ENCODE results near the gene KLHL22.
"Not testable (repeated sequence)": the region's sequence is repeated elsewhere in the genome, so short reads cannot be mapped to it uniquely, and the experiment has no call there.

The KLHL22 gene

DNA sequence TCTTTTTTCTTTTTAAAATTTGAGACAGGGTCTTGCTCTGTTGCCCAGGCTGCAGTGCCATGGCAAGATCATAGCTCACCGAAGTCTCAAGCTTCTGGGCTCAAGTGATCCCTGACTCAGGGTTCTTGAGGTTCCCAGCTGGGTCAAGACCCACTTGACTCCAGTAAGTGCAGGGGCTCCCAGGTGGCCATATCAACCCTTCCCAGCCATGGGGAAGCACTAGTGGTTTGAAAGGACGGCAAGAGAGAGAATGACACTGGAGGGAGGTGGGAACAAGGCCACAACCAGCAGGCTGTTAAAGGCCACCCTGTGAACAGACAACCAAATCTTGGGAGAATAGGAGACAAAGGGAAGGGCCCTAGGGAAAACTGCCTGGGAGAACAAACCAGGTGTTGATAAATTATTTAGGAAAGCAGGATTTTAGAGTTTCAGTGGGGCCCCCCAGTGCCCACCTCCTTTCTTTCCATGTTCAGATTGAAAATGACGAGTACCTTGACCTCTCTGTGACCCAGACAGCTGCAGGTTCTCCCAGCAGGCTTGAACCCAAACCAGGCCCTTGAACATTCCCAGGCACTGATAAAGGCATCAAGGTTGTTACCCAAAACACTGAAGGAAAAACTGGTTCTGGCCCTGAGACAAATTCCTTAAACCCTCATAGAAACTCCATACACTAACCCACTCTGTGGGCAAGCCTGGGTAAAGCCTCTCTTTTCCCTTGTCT is 28.8 kb downstream of the KLHL22 start:
- no peak for DNase-seq

- DNase-seq = no peak
Measured at GRCh38 chr22:20465759-20466077, 29.9 kb downstream of the KLHL22 start.

GRCh38 chr22:20464912-20465758 is 30.5 kb downstream of the KLHL22 start:
- DNase-seq = no peak

DNA sequence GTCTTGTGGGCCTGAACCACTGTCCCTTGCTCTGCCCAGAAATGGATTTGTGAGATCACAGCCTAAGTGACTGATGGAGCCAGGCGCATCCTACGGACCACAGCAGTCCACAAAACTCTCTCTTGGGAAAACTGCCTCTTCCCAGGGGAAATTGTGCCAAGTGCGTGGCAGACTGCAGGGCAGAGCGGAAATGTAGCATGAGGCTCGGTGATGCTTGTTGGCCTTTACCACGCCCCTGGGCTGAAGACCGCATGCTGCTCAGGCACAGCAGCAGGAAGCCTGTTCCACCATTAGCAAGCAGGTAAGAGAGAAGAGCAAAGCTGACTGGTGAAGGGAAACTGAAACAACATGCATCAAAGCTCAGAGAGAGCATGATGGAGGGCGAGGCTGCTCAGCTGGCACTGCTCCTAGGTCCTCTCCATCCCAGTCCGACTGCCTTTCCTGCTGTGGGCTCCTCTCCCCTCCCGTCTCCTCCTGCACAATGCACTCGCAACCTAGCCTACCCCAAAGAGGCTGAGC is 31.4 kb downstream of the KLHL22 start:
- DNase-seq = no peak

DNA sequence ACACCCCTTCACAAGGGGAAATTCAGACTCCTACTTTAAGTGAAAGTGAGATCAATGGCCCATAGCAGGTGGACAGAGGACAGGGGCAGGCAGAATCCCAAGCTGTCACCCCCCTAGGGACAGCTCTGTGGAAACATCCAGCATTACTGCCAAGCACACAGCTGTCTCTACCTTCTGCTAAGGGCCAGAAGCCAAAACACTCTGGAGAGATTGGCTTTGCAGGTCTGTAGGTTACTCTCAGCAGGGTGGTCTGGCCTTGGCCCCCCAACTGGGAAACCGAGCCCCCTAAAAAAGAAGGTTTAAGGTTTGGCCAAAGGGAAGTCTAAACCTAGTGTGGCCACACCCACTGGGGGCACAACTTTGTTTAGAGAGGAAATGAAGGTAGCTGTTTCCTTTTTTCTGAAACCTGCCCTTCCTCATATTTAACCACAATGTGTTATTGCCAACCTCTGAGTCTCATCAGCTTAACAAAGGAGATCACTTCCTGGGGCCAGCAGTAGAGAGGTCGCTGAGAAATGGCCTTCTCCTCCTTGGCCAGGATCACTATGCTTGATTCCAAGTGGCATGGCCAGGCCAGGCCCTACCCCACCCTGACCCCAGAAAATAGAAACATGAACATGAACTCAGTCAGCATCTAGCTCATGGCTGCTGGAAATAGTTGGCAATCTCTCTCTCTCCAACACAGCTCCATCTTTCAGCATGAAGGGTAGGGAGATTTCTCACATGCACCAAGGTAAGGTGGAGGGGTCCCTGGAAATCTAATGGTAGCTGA is 32.1 kb downstream of the KLHL22 start:
- no peak for DNase-seq

DNA sequence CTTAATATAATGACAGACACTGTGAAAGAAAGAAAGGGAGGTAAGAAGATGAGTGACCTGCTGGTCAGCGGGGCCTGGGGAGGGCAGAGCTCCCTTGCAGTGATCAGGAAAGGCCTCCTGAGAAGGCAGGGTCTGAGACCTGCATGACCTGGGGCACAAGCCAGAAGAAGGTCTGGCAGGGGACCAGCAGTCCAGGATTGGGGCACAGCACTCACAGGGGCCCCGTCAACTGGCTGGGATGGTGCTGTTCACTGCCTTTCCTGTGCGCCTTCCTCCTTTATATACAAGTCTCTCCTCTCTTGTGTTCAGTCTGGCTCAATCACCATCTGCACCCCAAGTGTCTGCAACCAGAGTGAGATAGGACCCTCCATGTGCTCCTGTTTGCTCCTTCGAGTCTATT is 35.7 kb downstream of the KLHL22 start:
- no peak for DNase-seq

DNA sequence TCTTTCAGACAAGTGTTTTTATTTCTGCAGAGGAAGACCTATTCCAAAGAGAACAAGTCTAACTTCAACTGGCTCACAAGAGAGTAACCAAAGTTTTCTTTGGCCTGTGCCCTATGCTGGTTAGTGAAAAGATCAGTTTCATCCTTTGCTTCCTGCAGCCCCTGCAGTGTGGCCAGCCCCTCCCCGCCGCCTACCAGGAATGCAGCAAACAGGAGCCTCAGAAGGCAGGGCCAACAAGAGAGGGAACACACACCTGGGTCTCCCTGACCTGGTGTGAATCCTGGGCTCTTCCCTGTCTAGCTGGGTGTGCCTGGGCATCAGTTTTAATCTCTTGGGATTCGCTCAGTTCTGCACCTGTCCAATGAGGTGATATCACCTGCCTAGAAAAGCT is 36.4 kb downstream of the KLHL22 start:
- DNase-seq = no peak

- no peak for DNase-seq
Measured at GRCh38 chr22:20458530-20459151, 37.0 kb downstream of the KLHL22 start.

- DNase-seq = no peak
Measured at GRCh38 chr22:20457506-20458240, 37.9 kb downstream of the KLHL22 start.

DNA sequence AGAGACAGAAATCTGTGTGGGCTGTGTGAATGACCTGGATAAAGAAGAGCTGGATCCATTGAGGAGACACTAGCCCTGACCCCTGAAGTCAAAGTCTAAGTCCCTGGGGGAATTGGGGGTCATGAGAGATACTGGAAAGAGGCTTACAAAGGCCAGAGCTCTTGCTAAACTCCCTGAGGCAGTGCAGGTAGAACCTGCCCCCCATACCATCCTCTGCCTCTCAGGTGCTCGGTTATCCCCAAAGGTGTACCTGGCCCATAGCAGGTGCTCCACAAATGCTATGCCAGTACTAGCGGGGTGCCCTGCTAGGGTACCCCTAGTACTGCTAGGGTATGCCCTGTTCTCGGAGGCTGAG is 38.9 kb downstream of the KLHL22 start:
- no peak for DNase-seq

- no peak for DNase-seq
Measured at GRCh38 chr22:20456064-20456721, 39.4 kb downstream of the KLHL22 start.

DNA sequence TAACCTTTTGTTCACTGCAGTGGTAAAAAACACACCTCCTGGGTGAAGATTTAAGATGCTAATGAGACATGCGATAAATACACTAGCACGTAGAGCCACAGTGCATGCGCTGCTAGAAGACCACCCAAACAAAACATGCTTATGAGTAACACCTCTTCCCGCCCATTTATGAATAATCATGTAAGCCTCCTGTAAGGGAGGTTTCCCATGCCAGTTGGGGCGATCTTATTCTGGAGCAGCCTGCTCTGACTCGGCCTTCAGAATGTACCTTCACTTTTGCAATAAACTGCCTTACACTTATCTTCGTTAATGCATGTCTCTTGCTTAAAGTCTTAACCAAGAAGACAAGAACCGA is 39.9 kb downstream of the KLHL22 start:
- no peak for DNase-seq

DNA sequence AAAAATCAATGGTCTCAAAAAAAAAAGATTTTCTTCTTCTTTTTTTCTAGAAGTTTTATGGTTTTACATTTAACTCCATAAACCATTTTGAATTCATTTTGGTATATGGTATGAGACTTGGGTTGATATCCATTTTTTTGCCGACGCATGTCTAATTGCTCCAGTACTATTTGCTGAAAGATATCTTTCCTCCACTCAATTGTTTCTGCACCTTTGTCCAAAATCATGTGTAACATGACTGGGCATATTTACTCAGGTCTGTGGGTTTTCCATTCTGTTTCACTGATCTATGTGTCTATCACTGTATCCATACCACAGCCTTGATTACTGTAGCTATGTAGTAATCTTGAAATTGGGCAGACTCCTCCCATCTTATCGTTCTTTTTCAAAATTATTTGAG is 42.4 kb downstream of the KLHL22 start:
- DNase-seq = no peak

DNA sequence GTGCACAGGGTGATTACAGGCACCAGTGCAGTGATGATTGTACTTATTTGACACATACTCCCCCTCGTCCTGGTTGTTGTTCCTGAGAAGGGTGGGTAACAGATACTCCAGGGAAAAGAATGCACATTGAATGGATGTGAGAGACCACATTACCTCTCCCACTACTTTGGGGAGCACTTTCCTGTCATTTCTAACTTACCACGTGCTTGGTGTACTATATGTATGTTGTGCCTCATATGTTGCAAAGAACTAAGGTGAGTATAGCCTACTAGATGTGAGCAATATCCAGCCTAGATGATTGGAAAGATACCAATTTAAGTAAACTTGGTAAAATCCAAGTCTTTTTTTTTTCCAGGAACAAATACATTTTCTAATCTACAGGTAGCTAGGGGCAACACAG is 43.7 kb downstream of the KLHL22 start:
- DNase-seq = no peak

DNA sequence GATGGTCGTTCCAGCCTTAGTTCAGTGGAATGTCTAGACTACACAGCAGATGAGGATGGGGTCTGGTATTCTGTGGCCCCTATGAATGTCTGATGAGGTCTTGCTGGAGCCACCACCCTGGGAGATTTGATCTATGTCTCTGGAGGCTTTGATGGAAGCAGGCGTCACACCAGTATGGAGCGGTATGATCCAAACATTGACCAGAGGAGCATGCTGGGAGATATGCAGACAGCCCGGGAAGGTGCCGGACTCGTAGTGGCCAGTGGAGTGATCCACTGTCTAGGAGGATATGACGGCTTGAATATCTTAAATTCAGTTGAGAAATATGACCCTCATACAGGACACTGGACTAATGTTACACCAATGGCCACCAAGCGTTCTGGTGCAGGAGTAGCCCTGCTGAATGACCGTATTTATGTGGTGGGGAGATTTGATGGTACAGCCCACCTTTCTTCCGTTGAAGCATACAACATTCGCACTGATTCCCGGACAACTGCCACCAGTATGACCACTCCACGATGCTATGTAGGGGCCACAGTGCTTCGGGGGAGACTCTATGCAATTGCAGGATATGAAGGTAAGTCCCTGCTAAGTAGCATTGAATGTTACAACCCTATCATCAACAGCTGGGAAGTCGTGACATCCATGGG is 44.3 kb downstream of the KLHL22 start:
- DNase-seq = not testable (repeated sequence)

- no peak for DNase-seq
Measured at GRCh38 chr22:20450551-20450906, 45.1 kb downstream of the KLHL22 start.

DNA sequence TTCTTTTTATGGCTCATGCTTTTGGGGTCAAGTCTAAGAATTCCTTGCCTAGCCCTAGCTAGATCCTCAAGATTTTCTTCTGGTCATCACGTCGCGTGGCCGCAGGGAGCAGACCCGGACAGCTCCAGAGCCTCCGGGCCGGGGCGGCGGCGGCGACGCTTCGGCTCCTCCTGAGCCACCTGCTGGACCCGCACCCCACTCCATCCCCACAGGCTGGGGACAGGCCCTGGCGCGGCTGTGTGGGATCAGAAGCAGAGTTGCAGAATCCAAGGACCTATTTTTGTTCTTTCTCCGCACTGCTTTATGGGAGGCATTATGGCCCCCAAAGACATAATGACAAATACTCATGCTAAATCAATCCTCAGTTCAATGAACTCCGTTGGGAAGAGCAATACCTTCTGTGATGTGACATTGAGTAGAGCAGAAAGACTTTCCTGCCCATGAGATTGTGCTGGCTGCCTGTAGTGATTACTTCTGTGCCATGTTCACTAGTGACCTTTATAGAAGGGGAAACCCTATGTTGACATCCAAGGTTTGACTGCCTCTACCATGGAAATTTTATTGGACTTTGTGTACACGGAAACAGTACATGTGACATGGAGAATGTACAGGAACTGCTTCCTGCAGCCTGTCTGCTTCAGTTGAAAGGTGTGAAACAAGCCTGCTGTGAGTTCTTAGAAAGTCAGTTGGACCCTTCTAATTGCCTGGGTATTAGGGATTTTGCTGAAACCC is 45.6 kb downstream of the KLHL22 start:
- no peak for DNase-seq

DNA sequence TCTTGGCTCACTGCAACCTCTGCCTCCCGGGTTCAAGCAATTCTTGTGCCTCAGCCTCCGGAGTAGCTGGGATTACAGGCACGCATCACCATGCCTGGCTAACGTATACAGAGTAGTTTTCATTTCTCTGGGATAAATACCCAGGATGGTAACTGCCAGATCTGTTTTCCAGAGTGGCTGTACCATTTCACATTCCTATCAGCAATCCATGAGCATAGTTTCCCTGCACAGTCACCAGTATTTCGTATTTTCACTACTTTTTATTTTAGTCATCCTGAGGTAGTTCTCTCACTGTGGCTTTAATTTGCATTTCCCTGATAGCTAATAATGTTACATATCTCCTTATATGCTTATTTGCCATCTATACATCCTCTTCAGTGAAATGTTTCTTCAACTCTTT is 47.0 kb downstream of the KLHL22 start:
- DNase-seq = no peak

DNA sequence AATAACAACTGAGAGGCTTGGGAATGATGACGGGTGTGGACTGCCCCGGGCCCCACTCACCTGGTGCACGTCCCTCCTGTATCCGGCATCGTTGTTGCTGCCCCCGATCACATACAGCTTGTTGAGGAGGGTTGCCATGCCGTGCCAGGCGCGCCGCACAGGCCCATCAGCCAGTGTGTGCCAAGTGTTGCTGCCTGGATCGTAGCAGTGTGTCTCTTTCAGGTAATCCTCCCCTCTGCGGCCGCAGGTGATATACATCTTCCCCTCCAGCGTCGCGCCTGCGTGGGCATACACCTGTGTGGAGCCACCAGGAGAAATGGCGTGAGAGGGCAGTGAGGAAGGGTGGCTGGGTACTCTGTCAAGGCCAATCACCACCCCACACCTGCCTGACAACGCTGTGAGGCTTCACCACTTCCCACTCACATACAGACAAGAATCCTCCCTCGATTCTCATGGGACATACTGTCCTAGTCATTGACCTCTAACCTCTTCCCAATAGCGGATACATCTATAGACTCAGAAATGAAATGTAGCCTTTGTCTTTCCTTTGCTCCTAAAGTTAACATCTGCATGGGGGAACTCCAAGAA is 49.1 kb downstream of the KLHL22 start:
- no peak for DNase-seq

DNA sequence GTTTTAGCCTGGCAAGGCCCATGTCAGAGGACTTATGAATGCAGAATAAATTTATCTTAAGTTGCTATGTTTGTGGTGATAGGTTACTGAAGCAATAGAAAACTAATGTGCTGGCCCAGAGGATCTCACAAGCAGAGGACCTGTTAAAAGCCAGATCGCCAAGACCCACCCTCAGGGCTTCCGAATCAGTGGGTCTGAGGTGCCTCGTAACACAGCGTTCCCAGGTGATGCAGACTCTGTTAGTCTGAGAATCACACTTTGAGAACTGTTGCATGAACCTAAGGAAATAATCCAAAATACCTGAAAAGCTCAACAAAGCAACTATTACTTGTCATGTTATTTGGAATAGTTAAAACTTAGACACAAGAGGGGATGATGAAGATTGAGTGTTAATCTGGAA is 51.3 kb downstream of the KLHL22 start:
- no peak for DNase-seq

Measured in NCI-H187 treated with DMSO at 0.1 percent for 48 hours (cell line).